Effector CD4-positive, alpha-beta T cell (primary cell): ENCODE results near the gene PRR36.
A peak's percentile ranks its signal among the peaks of the same experiment; 100 is the strongest.

Source experiments
- DNase-seq: peaks from one replicate; pipeline ENCODE4 v3.0.0-alpha.2; 2020

PRR36 gene

DNA sequence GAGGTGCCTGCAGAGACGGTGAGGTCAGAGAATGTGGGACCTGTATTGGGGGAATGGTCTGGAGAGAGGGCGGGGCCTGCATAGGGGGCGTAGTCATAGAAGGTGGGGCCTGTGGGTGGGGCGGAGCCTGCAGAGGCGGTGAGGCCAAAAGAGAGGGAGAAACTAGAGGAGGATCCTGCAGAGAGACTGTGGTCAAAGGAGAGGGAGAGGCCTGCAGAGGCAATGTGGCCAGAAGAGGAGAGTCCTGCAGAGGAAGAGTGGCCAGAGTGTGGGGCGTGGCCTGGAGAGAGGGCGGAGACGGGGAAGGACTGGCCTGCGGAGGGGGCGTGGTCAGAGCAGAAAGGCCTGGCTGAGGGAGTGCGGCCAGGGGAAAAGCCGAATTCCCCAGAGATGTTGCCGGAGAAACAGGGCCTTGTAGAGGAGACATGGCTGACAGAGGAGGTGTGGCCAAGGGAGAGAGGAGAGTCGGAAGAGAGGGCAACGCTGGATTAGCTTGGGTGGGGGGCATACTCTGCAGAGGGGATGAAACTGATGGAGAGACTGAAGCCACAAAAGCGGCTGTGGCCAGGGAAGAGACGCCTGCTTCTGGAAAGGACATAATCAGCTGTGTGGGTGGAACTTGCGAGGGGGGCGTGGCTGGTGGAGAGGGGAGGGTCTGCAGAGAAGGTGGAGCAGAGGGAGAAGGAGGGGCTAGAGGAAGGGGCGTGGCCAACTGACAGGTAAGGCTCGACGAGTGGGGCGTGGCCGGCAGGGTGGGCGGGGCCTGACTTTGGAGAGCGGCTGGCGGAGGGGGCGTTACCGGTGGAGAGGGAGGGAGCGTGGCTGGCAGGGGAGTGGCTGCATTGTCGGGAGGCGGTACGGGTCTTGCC is 2.5 kb downstream of the PRR36 start:
- DNase-seq = peak; percentile 75

DNA sequence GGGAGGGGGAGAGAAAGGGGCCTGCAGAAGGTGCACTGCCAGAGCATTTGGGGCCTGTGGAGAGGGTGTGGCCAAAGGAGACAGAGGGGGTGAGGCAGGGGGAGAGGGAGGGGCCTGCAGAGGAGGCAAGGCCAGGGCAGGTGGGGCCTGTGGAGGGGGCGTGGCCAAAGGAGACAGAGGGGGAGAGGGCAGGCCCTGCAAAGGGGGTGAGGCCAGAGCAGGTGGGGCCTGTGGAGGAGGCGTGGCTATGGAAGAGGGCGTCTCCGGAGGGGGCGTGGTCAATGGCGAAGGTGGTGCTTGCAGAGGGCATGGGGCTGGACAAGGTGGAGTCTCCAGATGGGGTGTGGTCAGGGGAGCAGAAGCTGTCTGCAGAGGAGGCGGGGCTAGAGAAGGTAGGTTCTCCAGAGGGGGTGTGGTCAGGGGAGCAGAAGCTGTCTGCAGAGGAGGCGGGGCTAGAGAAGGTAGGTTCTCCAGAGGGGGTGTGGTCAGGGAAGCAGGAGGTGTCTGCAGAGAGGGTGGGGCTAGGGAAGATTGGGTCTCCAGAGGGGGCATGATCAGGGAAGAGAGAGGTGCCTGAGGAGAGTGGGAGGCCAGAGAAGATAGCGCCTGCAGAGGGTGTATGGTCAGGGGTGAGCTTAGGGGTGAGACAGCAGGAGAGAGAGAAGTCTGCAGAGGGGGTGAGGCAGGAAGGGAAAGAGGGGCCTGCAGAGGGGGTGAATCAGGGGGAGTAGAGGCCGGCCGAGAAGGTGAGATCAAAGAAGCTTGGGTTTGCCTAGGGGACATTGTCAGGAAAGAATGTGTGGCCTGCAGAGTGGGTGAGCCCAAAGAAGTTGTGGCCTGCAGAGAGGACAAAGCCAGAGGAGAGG is 3.4 kb downstream of the PRR36 start:
- DNase-seq = peak; percentile 27

DNA sequence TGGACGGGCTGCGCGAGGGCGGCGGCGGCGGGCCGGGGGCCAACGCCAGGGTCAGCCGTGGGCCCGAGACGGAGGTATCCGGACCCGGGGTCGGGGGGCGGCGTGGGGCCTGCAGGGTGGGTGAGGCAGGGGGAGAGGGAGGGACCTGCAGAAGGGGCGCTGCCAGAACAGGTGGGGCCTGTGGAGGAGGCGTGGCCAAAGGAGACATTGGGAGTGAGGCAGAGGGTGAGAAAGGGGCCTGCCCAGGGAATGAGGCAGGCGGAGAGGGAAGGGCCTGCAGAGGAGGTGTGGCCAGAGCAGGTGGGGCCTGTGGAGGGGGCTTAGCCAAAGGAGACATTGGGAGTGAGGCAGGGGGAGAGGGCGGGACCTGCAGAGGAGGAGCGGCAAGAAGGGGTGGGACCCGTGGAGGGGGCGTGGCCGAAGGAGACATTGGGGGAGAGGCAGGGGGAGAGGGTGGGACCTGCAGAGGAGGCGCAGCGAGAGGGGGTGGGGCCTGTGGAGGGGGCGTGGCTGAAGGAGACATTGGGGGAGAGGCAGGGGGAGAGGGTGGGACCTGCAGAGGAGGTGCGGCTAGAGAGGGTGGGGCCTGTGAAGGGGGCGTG is 4.2 kb downstream of the PRR36 start:
- peak; percentile 42 for DNase-seq

DNA sequence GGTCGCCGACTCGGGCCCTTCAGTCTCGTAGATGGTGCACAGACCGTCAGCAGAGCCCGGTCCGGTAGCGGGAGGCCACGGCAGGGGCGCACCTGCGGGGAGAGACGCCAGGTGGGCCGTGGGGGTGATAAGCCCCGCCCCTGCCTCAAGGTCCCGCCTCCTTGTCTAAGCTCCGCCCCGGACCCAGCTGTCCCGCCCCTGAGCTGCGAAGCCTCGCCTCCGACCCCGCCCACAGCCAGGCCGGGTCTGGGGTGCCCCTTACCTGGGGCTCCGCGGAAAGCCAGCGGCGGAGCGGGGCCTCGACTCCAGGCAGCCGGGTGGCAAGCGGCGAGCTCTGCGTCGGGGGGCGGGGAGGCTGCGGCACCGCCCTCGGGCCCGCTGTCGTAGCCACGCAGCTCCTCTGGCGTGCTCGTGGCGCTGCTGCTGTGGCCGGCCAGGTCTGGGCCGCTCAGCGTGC is 4.7 kb downstream of the PRR36 start:
- peak; percentile 76 for DNase-seq

DNA sequence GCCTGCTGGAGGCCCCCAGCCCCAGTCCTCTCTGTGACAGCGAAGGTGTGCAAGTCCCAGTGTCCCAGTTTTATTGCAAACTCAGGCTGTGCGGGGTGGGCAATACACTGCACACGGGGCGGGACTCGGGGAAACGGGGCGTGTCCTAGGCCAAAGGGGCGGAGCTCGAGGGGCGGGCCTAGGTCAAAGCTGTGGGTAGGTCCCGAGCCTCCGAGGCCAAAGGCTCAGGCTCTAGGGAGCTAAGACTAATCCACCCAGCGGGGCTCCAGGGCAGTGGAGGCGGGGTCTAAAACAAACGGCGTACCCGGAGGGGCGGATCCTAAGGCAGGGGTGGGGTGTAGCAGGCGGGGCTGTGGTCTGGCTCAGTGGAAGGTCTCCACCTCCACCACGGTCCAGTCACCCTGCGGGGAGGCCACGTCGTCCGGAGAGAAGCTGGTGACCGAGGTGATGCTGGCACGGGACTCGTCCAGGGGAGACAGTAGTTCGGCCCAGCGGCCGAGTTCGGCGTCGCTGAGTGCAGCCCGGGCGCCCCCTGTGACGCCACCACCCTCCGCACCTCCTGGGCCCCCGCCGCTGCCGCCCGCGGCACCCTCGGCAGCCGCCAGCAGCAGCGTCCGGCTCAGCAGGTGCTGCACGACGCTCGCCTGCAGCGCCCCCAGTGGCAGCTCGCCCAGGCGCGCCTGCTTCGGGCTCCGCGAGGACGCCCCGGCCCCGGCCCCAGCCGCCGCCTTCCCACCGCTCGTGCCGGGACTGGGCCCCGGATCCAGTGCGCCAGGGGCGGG is 5.3 kb downstream of the PRR36 start:
- peak; percentile 71 for DNase-seq

DNA sequence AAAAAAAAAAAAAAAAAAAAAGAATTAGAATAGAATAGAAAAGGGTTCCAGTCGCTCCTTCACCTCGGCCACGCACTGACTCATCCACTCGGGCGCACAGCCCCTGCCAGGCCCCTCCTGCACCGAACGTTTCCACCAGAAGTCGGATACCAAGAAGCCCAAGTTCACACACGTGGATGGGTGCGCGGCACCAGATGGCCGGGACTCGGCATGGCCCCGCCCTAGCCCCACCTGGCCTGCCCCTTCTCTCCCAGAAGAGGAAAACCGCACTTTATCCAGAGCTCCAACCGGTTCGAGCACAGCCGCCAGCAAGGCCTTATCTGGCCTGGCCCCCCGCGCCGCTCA is 5.9 kb downstream of the PRR36 start:
- no peak for DNase-seq

DNA sequence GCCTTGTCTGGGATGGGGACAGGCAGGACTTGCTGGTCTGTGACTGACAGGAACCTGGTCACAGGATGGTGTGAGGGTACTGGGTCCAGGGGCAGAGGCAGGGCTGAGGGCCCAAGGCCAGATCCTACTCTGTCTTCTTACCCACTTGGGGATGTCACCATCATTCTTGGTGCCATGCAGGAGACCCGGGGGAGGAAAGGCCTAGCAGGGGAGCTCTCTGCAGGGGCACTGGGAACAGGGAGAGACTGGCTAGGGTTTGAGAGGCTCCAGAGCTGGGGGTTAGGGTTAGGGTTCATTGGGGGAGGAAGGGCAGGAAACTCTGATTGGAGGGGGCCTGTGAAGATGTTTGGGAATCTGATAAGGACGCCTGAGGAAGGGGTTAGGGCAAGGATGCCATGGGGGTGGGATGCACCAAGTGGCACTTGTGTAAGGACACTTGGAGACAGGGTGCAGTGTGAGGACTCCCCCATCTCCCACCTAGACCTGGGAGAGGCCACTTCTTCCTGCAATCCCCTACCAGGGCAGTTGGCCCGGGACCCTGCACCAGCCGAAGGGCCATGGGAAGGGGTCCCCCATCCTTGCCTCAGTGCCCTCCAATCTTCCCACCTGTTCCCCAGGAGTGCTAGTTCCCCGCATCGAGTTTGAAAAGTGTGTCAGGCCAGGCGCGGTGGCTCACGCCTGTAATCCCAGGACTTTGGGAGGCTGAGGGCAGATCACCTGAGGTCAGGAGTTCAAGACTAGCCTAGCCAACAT is 6.9 kb downstream of the PRR36 start:
- no peak for DNase-seq

DNA sequence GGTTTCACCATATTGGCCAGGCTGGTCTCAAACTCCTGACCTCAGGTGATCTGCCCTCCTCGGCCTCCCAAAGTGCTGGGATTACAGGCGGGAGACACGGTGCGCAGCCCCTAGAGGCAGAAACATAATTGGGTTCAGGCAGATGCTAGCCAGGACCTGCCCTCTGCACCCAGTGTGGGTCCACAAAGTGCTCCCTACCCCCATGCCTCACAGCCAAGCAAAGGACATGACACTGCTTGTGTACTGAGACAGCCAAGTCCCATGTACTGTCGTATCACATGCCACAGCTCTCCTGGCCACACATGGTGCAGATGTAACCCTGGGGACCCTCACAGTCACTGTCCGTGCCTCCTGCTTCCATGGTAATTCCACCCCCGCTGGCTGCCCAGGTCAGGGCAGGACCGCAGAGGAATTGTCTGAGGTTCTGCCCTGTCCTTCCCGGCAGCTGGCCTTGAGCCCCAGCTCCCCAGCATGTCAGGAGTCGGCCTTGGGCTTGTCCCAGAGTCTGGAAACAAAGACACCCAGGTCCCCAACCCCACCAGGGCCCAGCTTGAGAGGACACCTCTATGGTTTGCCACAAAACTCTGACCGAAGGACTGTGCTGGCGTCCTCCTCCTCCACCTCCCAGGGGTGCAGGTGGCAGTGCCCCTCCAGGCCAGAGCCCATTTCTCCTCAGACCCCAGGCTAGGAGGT is 7.6 kb downstream of the PRR36 start:
- no peak for DNase-seq

DNA sequence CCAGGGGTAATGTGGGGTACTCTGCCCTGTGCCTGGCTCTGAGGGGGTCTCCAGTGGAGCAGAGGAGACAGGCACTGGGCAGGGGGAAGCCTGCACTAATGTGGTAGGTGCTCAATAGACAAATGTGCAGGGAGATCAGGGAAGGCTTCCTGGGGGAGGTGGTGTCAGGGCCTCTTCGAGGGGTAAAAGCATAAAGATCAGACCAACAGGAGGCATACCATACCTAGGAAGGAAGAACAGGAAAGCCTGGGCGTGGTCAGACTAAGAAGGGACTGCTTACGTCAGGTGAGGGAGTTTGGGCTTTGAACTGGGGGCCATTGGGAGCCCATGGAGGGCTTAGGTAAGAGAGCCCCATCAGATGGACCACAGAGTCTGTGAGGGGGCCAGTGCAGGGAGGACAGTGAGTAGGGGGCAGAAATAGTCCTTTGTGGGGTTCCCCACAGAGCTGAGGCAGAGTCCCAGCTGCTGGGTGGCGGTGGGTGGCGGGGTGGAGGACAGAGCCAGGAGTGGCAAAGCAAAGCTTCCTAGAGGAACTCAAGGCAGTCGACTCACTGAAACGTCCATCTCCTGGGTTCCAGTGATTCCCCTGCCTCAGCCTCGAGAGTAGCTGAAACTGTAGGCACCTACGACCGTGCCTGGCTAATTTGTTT is 8.8 kb downstream of the PRR36 start:
- DNase-seq = no peak

DNA sequence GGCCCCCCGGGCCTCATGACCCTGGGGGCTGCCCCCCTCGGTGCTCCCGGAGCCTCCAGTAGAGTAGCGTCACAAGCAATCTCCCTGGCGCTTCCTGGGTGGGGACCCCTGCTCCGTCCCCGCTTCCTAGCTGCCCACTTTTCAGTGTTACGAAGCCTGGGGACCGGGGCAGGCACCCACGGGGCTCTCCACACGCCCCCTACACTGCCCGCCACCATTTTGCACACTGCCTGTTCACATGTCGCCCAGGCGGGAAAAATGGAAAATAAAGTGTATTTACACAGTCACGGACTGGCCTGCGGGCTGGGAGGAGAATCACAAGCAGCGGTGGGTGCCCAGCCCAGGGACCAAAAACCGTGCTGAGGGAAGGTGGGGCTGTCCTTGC is 9.5 kb downstream of the PRR36 start:
- DNase-seq = no peak

DNA sequence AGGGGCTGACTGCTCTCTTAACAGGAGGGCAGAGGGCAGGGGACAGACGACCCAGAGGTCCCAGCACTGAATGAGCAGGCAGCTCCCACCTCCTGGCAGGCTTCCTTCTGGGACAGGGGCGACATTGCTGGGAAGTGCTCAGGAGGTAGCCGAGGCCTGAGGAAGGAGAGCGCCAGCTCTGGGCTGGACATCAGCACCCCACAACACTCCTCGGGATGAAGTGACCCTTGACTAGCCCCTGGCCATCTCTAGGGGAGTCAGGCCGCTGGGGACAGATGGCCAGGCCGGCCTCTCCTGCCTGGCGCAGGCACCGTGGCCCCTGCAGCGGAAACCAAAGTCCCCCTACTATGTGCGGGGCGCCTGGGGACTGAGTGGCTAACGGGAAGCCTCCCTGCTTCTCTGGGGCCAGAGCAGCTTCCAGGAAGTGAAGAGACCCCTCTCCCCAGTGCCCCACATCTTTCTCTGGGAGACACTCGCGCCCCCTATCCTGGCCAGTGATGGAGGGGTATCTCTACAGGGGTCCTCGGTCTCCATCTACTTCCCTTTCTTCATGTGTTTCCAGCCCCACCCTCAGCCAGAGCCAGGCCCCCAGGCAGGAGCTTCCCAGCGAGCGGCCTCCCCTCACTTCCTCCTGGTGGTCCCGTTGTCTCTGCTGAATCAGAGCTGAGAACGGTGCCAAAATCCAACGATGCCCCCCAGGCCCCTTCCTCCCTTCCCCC is 10.1 kb downstream of the PRR36 start:
- no peak for DNase-seq

DNA sequence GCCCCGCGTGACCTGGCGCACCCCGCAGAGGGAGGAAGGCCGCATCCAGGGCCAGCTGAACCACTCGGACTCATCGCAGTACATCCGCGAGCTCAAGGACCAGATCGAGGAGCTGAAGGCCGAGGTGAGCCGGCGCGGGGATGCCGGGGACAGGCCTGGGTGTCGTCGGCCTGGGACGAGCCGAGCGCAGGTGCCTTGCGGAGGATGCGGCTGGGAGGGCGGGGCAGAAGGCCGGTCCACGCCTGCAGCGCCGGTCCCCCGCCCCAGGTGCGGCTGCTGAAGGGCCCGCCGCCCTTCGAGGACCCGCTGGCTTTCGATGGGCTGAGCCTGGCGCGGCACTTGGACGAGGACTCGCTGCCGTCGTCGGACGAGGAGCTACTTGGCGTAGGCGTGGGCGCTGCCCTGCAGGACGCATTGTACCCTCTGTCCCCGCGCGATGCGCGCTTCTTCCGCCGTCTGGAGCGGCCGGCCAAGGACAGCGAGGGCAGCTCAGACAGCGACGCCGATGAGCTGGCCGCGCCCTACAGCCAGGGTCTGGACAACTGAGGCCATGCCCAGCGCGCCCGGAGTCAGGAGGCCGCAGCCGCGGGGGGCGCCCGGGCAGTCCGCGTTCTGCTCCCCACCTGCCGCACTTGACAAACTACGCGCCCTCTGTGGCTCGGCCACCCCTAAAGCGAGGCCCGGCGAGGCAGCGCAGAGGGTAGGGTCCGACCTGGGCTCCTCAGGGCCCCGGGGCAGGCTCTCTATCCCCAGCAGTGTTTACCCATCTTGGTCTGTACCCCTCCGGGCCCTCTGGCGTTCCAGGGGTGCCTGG is 10.8 kb downstream of the PRR36 start:
- DNase-seq = no peak

DNA sequence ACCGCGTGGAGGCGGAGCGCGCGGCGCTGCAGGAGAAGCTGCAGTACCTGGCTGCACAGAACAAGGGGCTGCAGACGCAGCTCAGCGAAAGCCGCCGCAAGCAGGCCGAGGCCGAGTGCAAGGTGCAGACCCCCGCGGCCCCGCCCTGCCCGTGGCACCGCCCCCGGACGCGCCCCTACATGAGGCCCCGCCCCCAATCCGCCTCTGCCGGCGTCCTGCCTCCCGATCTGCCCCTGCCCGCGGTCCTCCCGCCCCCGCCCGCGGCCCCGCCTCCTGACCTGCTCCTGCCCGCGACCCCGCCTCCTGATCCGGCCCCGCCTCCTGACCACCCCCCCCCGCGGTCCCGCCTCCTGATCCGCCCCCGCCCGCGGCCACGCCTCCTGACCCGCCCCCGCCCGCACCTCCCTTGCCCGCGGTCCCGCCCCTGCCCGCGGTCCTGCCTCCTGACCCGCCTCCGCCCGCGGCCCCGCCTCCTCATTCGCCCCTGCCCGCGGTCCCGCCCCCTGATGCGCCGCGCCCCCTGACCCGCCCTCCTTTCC is 11.7 kb downstream of the PRR36 start:
- DNase-seq = peak; percentile 57

DNA sequence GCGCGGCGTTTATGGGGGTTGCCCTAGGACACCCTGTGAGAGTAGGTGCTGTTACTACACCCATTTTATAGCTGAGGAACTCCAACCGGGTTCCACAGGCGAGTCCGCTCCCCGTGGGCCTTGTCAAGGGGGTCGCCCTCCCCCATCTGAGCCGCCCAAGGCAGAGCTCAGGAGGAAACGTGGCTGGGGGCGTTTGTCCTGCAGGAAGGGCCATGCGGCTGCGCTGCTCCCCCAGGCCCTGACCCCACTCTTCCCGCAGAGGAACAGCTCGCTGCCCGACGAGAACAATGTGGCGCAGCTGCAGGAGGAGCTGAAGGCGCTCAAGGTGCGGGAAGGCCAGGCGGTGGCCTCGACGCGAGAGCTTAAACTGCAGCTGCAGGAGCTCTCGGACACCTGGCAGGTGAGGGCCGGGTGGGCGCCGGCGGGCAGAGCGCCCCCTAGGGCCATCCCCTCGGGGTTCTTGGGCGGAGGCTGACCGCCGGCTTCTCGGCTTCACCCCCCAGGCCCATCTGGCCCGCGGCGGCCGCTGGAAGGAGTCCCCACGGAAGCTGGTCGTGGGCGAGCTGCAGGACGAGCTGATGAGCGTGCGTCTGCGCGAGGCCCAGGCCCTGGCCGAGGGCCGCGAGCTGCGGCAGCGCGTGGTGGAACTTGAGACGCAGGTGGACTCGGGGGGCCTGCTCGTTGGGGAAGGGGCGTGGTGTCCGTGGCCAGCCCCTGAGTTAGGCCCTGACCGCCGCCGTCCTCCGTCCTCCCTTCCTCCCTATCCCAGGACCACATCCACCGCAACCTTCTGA is 12.4 kb downstream of the PRR36 start:
- DNase-seq = no peak

DNA sequence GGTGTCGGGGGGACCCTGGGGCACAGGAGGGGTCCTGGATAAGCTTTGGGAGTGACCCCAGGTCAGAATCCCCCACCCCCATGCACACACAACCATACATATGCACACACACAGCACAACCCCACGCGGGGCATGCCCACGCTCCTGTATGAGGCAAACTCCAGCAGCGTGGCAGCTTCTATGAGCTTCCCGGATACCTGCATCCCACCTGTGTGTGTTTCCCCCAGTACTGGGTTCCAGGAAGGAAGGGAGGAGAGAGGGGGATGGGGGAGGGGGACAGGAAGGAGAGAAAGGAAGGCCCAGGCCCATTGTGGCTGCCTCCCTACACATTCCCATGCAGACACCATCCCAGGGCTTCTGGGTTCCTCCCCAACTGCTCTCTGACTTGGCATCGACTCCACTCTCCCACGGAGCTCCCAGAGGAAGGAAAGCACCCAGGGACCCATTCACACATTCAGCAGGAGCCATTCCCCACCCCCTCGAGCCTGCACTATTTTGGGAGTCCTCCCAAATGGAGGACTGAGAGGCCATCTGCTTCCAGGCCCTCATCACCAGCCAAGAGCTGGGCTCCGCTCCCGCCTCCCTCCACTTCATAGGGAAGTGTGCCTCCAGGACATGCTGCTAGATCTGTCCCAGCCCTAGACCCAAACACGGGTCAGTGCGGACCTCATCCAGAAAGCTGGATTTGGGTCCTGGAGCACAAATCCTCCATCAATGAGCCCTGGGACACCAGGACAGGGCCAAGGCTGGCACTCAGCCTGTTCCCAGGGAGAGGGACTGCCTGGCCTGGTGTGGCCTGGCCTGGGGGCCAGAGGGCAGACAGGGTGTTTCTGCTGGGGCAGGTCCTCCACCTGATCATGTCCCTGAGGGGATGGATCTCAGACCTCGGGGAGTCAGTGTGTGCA is 13.2 kb downstream of the PRR36 start:
- DNase-seq = no peak

DNA sequence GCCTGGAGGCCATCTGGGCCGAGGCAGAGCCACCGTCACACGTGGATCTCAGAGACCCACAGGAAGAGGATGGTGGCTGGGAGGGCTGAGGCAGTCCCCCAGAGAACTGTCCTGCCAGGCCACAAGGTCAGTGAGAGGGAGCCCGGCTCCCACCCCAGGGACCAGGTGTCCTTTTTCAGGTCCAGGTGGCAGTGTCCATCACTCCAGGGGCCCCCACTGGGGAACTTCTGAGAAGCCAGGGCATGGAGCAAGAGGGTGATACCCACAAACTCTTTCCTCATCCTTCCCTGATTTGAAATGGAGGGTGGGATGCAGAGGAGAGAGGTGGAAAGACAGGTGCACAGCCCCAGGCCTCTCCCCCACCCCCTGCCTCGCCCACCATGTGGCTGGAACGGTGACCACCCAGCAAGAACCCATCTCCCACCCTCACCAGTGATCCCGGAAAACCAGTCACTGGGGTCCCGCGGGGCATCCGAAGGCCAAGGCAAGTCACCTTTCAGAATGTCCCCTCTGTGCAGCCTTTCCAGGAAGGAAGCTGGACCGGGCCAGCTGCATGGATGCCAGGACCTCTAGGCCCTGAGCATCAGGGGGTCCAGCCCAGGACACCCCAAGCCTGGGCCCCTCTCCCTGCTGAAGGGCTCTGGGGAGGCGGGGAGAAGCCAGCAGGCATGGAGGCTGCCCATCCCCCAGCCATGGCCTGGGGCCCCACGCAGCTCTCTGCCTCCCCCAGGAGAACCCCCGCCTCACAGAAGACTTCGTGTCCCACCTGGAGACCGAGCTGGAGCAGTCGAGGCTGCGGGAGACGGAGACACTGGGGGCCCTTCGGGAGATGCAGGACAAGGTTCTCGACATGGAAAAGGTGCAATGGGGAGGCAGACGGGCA is 14.1 kb downstream of the PRR36 start:
- DNase-seq = no peak
